ENCODE data around the gene SLC15A5. TPM values are rescaled to one million over a fixed set of nuclear protein-coding genes. Genes with fewer than 3 reads are reported as not detected.

The SLC15A5 gene
- total and polyA plus RNA-seq, 4 donors, result not detected

- no peak overlapping the region for H3K27ac ChIP-seq (ENCODE audit: low read depth in 1 of 2, low read length in 1 of 2)
- no peaks in the 10 kb centered on the region for H3K27me3 ChIP-seq (ENCODE audit: control insufficient read depth in 3 of 3, insufficient read depth in 3 of 3, low read length in 2 of 3)
- H3K9me3 ChIP-seq (ENCODE audit: control insufficient read depth in 4 of 4, insufficient read depth in 3 of 4, low read length in 3 of 4), result peaks cover 0 to 7% (median 0%) of the 10 kb centered on the region in 4 donors
- no peaks in the 10 kb centered on the region for H3K36me3 ChIP-seq (ENCODE audit: control insufficient read depth in 4 of 4, insufficient read depth in 4 of 4, low read length in 4 of 4)
- no peak overlapping the region for H3K4me3 ChIP-seq
- DNase-seq (peak in 1 of 3 donors; percentile 13), ATAC-seq (ENCODE audit: insufficient read depth, low FRiP score) (no peak)
- no peak overlapping the region for H3K9ac ChIP-seq (ENCODE audit: insufficient read depth in 1 of 2, low read length in 2 of 2)
- 79 to 83% methylated on average over 2 of the region's 2 CpGs for WGBS, 2 donors
- TF ChIP-seq CTCF (IDR thresholded peaks at IDR 0.05; ENCODE audit: control extremely low read depth, extremely low read depth), result no peak
- no peaks in the 10 kb centered on the region for H3K4me1 ChIP-seq (ENCODE audit: control insufficient read depth in 5 of 5, insufficient read depth in 5 of 5, low read length in 5 of 5)
Measured at GRCh38 chr12:16323638-16324037, 46.2 kb upstream of the SLC15A5 start.

- H3K27ac ChIP-seq (ENCODE audit: low read depth in 1 of 2, low read length in 1 of 2), result no peak overlapping the region
- ATAC-seq (ENCODE audit: insufficient read depth, low FRiP score), result no peak
- H3K27me3 ChIP-seq (ENCODE audit: control insufficient read depth in 3 of 3, insufficient read depth in 3 of 3, low read length in 2 of 3), result no peaks in the 10 kb centered on the region
- no peaks in the 10 kb centered on the region for H3K36me3 ChIP-seq (ENCODE audit: control insufficient read depth in 4 of 4, insufficient read depth in 4 of 4, low read length in 4 of 4)
- TF ChIP-seq CTCF (IDR thresholded peaks at IDR 0.05; ENCODE audit: control extremely low read depth, extremely low read depth), result no peak
- 91 to 94% methylated on average over 1 of the region's 1 CpG for WGBS, 2 donors
- no peak overlapping the region for H3K9ac ChIP-seq (ENCODE audit: insufficient read depth in 1 of 2, low read length in 2 of 2)
- no peak overlapping the region for H3K4me3 ChIP-seq
- H3K9me3 ChIP-seq (ENCODE audit: control insufficient read depth in 4 of 4, insufficient read depth in 3 of 4, low read length in 3 of 4), result peaks cover 0 to 4% (median 0%) of the 10 kb centered on the region in 4 donors
- DNase-seq, result no peak
- no peaks in the 10 kb centered on the region for H3K4me1 ChIP-seq (ENCODE audit: control insufficient read depth in 5 of 5, insufficient read depth in 5 of 5, low read length in 5 of 5)
Measured at GRCh38 chr12:16323010-16323409, 45.5 kb upstream of the SLC15A5 start.

- TF ChIP-seq CTCF (IDR thresholded peaks at IDR 0.05; ENCODE audit: control extremely low read depth, extremely low read depth), result no peak
- Histone ChIP-seq H3K27ac (ENCODE audit: low read depth in 1 of 2, low read length in 1 of 2) (no peak overlapping the region), H3K27me3 (ENCODE audit: control insufficient read depth in 3 of 3, insufficient read depth in 3 of 3, low read length in 2 of 3) (no peaks in the 10 kb centered on the region), H3K9ac (ENCODE audit: insufficient read depth in 1 of 2, low read length in 2 of 2) (no peak overlapping the region), H3K9me3 (ENCODE audit: control insufficient read depth in 4 of 4, insufficient read depth in 3 of 4, low read length in 3 of 4) (peaks cover 0 to 8% (median 2%) of the 10 kb centered on the region in 4 donors), H3K36me3 (ENCODE audit: control insufficient read depth in 4 of 4, insufficient read depth in 4 of 4, low read length in 4 of 4) (no peaks in the 10 kb centered on the region), H3K4me1 (ENCODE audit: control insufficient read depth in 5 of 5, insufficient read depth in 5 of 5, low read length in 5 of 5) (no peaks in the 10 kb centered on the region), H3K4me3 (no peak overlapping the region)
- DNase-seq, result no peak
- WGBS, 2 donors, result 79 to 86% methylated on average over 1 of the region's 1 CpG
- ATAC-seq (ENCODE audit: insufficient read depth, low FRiP score), result no peak
Measured at GRCh38 chr12:16310934-16311333, 33.4 kb upstream of the SLC15A5 start.

GRCh38 chr12:16307856-16308475 is 30.5 kb upstream of the SLC15A5 start:
- Histone ChIP-seq H3K4me1 (ENCODE audit: control insufficient read depth in 5 of 5, insufficient read depth in 5 of 5, low read length in 5 of 5) (no peaks in the 10 kb centered on the region), H3K9me3 (ENCODE audit: control insufficient read depth in 4 of 4, insufficient read depth in 3 of 4, low read length in 3 of 4) (peaks cover 0 to 8% (median 1%) of the 10 kb centered on the region in 4 donors), H3K27ac (ENCODE audit: low read depth in 1 of 2, low read length in 1 of 2) (no peak overlapping the region), H3K27me3 (ENCODE audit: control insufficient read depth in 3 of 3, insufficient read depth in 3 of 3, low read length in 2 of 3) (no peaks in the 10 kb centered on the region), H3K4me3 (no peak overlapping the region), H3K36me3 (ENCODE audit: control insufficient read depth in 4 of 4, insufficient read depth in 4 of 4, low read length in 4 of 4) (no peaks in the 10 kb centered on the region), H3K9ac (ENCODE audit: insufficient read depth in 1 of 2, low read length in 2 of 2) (no peak overlapping the region)
- no peak for ATAC-seq (ENCODE audit: insufficient read depth, low FRiP score)
- TF ChIP-seq CTCF (IDR thresholded peaks at IDR 0.05; ENCODE audit: control extremely low read depth, extremely low read depth), result no peak
- no peak for DNase-seq
- WGBS, 2 donors, result 29 to 49% methylated on average over 3 of the region's 3 CpGs

Data from lung (tissue), 12 donors.